Esophagus muscularis mucosa (tissue), 4 donors: Measurements from ENCODE around the gene FUCA1. TPM values are rescaled to one million over a fixed set of nuclear protein-coding genes. Genes with fewer than 3 reads are reported as not detected.

Source experiments
- DNase-seq: peaks from one replicate; pipeline ENCODE4 v3.0.0-alpha.2; 2017; ENCODE audit errors: extremely low spot score
- H3K27ac ChIP-seq, 4 donors: fragments of 200-600 bp; sonication (generic); replicated peaks in 1 of 4; 1 replicate in 3 of 4; 2 replicates in 1 of 4; pipeline ENCODE4 v1.5.1; 2016 to 2019; ENCODE audit warnings: mild to moderate bottlenecking in 1 of 4
- H3K27me3 ChIP-seq, 4 donors: fragments of 200-600 bp; sonication (generic); one replicate each; pipeline versions ENCODE4 v1.5.1 to v1.6.0; 2016 to 2019
- H3K36me3 ChIP-seq, 4 donors: fragments of 200-600 bp; sonication (generic); one replicate each; pipeline ENCODE4 v1.5.1; 2016 to 2019
- H3K4me1 ChIP-seq, 4 donors: fragments of 200-600 bp; sonication (generic); one replicate each; pipeline ENCODE4 v1.5.1; 2016 to 2019
- H3K4me3 ChIP-seq, 4 donors: fragments of 200-600 bp; sonication (generic); 1 replicate in 2 of 4; 2 replicates in 2 of 4; pipeline ENCODE4 v1.5.1; 2016 to 2019; ENCODE audit warnings: mild to moderate bottlenecking in 4 of 4, moderate library complexity in 1 of 4
- H3K9me3 ChIP-seq, 4 donors: fragments of 200-600 bp; sonication (generic); 1 replicate in 3 of 4; 2 replicates in 1 of 4; pipeline ENCODE4 v1.5.1; 2016 to 2019
- CTCF ChIP-seq, 3 experiments: fragments of 200-600 bp in 2 of 3; fragments of 450-650 bp in 1 of 3; sonication (generic) in 2 of 3; IDR thresholded peaks; one replicate each; pipeline ENCODE4 v1.5.1; 2017 to 2019; ENCODE audit warnings: antibody characterized with exemption in 3 of 3, mild to moderate bottlenecking in 2 of 3, moderate library complexity in 1 of 3
- EP300 ChIP-seq: sonication (generic); formaldehyde crosslinking; IDR thresholded peaks from one replicate; pipeline ENCODE4 v1.6.1; 2017; ENCODE audit warnings: antibody characterized with exemption
- POLR2A ChIP-seq: fragments of 450-650 bp; IDR thresholded peaks from one replicate; pipeline ENCODE4 v1.6.1; 2017; ENCODE audit warnings: antibody characterized with exemption, moderate library complexity, mild to moderate bottlenecking, low read depth
- POLR2AphosphoS5 ChIP-seq, 2 donors: sonication (generic); formaldehyde crosslinking; IDR thresholded peaks; one replicate each; pipeline ENCODE4 v1.6.1; 2017; ENCODE audit warnings: antibody characterized with exemption in 2 of 2
- WGBS: methylation state at CpG from one replicate; pipeline ENCODE4 v1.1.5; 2018; 5-methylcytosine and 5-hydroxymethylcytosine counted together
- intact Hi-C: fragments of 100-400 bp; cut with DNase I; formaldehyde crosslinking; loops from one replicate; pipeline ENCODE4 v1.15.1; 2023
- total RNA-seq, 4 donors: library from RNA; depleted of rRNA; stranded (reverse); fragments of >200 nt; gene quantifications; one replicate each; pipeline versions ENCODE4 v1.1.0 to v1.2.1, GENCODE V29; 2016

FUCA1 gene
- total RNA-seq, 4 donors from 2014 or later: 20.0 to 25.9 (median 25.2) TPM

GRCh38 chr1:23897083-23897482 is 29.0 kb upstream of the FUCA1 start:
- WGBS: 73% methylated on average over 6 of the region's 6 CpGs
- Histone ChIP-seq H3K27me3 (no peaks in the 10 kb centered on the region), H3K4me3 (no peak overlapping the region), H3K36me3 (no peaks in the 10 kb centered on the region), H3K27ac (no peak overlapping the region), H3K4me1 (no peaks in the 10 kb centered on the region), H3K9me3 (no peaks in the 10 kb centered on the region)
- intact Hi-C loops: no loop called here
- TF ChIP-seq EP300 (no peak), CTCF (IDR thresholded peaks at IDR 0.05) (no peak), POLR2A (no peak), POLR2AphosphoS5 (IDR thresholded peaks at IDR 0.05) (no peak)
- no peak for DNase-seq

GRCh38 chr1:23896491-23896890 is 28.4 kb upstream of the FUCA1 start:
- no peak for TF ChIP-seq CTCF (IDR thresholded peaks at IDR 0.05)
- no peak for TF ChIP-seq POLR2AphosphoS5 (IDR thresholded peaks at IDR 0.05)
- TF ChIP-seq EP300: no peak
- no peak for TF ChIP-seq POLR2A
- Histone ChIP-seq H3K9me3 (no peaks in the 10 kb centered on the region), H3K27ac (no peak overlapping the region), H3K27me3 (no peaks in the 10 kb centered on the region), H3K4me3 (no peak overlapping the region), H3K4me1 (no peaks in the 10 kb centered on the region), H3K36me3 (no peaks in the 10 kb centered on the region)
- DNase-seq: no peak
- WGBS: 49% methylated on average over 3 of the region's 3 CpGs
- intact Hi-C loops: no loop called here

GRCh38 chr1:23895993-23896392 is 27.9 kb upstream of the FUCA1 start:
- H3K9me3 ChIP-seq: no peaks in the 10 kb centered on the region
- WGBS: 76% methylated on average over 4 of the region's 4 CpGs

GRCh38 chr1:23895082-23895481 is 27.0 kb upstream of the FUCA1 start:
- no peaks in the 10 kb centered on the region for H3K27me3 ChIP-seq
- no peak for DNase-seq
- no peaks in the 10 kb centered on the region for H3K36me3 ChIP-seq
- H3K27ac ChIP-seq: no peak overlapping the region
- intact Hi-C loops: no loop called here
- H3K9me3 ChIP-seq: no peaks in the 10 kb centered on the region
- WGBS: 64% methylated on average over 5 of the region's 5 CpGs
- H3K4me1 ChIP-seq: no peaks in the 10 kb centered on the region
- TF ChIP-seq POLR2A: no peak
- no peak for TF ChIP-seq CTCF (IDR thresholded peaks at IDR 0.05)
- no peak for TF ChIP-seq POLR2AphosphoS5 (IDR thresholded peaks at IDR 0.05)
- TF ChIP-seq EP300: no peak
- H3K4me3 ChIP-seq: no peak overlapping the region

More at GRCh38 chr1:23895993-23896392, 27.9 kb upstream of the FUCA1 start:
- intact Hi-C loops: no loop called here
- Histone ChIP-seq H3K27ac (no peak overlapping the region), H3K27me3 (no peaks in the 10 kb centered on the region), H3K4me3 (no peak overlapping the region), H3K4me1 (no peaks in the 10 kb centered on the region), H3K36me3 (no peaks in the 10 kb centered on the region)
- TF ChIP-seq POLR2AphosphoS5 (IDR thresholded peaks at IDR 0.05) (no peak), CTCF (IDR thresholded peaks at IDR 0.05) (no peak), EP300 (no peak), POLR2A (no peak)
- DNase-seq: no peak

GRCh38 chr1:23889074-23889473 is 21.0 kb upstream of the FUCA1 start:
- H3K4me3 ChIP-seq: no peak overlapping the region
- no peaks in the 10 kb centered on the region for H3K36me3 ChIP-seq
- no peaks in the 10 kb centered on the region for H3K4me1 ChIP-seq
- no peak for DNase-seq
- TF ChIP-seq EP300 (no peak), POLR2A (no peak), CTCF (IDR thresholded peaks at IDR 0.05) (no peak), POLR2AphosphoS5 (IDR thresholded peaks at IDR 0.05) (no peak)
- no peaks in the 10 kb centered on the region for H3K27me3 ChIP-seq
- H3K27ac ChIP-seq: no peak overlapping the region
- intact Hi-C loops: no loop called here
- WGBS: 82% methylated on average over 5 of the region's 5 CpGs
- no peaks in the 10 kb centered on the region for H3K9me3 ChIP-seq
